GM19395 (cell line): Measurements from ENCODE around the gene TMEM94.

ENCODE experiments used
- ATAC-seq: cut with Tn5 transposase; IDR thresholded peaks from one replicate; pipeline ENCODE4 v1.9.1; 2021; ENCODE audit warnings: mild to moderate bottlenecking, moderate library complexity; ENCODE audit not compliant: unreplicated experiment

The TMEM94 gene

DNA sequence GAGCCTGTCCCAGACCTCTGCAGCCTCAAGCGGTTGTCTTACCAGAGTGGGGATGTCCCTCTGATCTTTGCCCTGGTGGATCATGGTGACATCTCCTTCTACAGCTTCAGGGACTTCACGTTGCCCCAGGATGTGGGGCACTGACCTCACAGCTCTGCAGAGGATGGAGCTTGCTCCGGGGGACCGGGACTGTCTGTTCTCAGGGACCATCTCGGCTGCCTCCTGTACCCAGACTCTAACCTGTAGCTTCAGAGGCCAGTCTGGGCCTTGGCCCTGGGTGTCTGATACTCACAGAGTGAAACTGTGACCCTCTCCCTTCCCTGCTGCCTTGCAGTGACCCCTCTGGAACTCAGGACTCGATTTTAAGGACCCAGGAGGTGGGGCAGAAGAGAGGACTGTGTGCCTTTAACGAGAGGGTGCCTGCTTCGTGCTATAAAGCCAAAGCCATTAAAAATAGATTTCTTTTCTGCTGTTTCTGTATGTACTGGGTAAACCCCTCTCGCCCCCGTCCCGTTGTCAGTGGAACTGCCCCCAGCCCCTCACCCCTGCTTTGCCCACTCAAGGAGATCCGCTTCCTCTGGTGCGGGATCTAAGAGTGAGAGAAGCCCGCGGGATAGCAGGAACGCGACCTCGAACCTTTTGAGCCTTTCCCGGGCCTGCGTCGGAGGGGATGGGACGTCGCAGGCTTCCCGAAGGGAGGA, 68.0 kb downstream of the TMEM94 start:
- no peak for ATAC-seq

- peak; percentile 81 for ATAC-seq
Observed at GRCh38 chr17:75524970-75525805, 68.8 kb downstream of the TMEM94 start, which contains the start of gene LLGL2. Gene LLGL2 (plus strand): TSS chr17:75525697. CDS start chr17:75543427, 17,730 bp downstream.

- peak; percentile 23 for ATAC-seq
Observed at GRCh38 chr17:75525806-75526554, 69.5 kb downstream of the TMEM94 start.

DNA sequence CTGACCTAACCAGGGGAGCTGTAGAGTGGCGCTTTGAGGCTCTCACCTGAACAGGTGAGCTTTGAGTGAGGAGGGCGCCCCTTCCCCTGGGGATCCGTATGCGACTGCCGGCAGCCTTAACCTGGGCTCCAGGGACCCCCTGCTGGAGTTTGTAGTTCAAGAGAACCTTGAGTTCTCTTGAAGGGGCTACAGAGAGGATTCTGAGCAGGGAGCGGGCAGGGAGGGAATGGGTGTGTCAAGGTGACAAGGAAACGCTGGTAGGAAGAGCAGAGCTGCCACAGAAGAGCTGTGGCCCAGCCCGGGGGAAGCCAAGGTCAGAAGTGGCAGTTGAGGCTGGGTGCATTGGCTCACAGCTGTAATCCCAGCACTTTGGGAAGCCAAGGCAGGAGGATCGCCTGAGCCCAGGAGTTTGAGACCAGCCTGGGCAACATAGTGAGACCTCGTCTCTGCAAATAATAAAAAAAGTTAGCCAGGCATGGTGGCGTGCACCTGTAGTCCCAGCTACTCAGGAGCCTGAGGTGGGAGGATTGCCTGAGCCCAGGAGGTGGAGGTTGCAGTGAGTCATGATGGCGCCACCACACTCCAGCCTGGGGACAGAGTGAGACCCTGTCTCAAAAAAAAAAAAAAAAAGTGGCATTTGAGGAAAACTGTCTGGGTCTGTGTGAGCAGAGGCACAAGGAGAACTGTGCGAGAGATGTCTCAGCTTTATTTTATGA, 70.3 kb downstream of the TMEM94 start:
- no peak for ATAC-seq

DNA sequence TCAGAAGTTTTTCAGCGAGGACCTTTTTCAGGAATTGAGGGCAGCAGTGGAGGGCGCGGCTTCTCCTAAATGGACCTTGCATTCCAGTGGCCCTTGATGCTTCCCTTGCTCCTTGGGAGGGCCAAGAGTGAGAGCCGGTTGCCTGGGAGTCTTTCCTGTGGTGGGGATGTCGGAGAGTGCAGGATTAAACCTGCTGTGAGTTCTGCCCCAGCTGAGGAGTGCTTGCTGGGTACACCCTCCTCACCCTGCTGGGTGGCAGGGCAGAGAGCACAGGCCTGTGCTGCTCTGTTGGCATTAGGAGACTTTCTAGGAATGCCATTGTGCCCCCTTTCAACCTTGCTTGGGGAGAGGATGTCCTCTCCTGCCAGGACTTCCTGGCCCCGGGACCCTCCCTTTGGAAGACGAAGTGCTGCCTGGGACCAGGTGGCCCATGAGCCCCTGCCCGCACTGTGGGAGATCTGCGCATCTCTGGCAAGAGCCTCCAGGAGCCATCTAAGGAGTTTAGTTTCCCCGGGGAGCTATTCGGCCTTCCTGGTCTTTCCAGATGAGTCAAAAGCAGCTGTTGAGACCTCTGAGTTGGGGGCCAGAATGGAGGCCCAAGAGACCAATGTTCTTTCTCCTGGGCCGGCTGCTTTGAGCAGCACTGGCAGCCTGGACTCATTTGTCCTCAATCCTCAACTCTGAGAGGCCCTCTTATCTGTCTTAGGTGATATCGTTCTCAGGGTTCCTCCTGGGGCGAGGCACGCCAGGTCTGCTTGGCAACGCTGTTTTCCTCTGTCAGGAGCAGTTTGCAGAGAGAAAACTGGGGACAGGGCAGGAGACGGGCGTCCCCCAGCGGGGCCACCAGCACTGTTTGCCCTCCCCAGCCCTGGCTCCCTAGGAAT, 74.6 kb downstream of the TMEM94 start:
- no peak for ATAC-seq

- ATAC-seq, result no peak
Observed at GRCh38 chr17:75531721-75532072, 75.3 kb downstream of the TMEM94 start.

- ATAC-seq, result no peak
Observed at GRCh38 chr17:75535119-75535537, 78.7 kb downstream of the TMEM94 start.

DNA sequence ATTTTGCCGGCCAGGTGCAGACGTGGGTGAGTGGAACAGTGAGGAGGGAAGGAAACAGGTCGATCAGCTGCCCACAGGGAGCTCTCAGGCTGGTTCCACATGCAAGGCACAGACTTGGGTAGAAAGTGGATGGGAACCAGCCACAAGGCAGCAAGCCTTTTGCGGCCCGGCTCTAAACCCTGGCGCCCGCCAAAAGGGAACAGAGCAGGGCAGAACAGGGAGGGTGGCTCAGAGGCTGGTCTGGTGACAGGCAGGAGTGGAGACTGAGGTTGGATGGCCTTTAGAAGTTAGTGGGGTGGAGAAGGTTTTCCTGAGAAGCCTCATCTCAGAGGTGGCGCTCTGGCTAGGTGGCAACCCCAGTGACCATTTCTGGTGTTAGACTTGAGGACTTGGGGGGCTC, 79.4 kb downstream of the TMEM94 start:
- ATAC-seq, result no peak

DNA sequence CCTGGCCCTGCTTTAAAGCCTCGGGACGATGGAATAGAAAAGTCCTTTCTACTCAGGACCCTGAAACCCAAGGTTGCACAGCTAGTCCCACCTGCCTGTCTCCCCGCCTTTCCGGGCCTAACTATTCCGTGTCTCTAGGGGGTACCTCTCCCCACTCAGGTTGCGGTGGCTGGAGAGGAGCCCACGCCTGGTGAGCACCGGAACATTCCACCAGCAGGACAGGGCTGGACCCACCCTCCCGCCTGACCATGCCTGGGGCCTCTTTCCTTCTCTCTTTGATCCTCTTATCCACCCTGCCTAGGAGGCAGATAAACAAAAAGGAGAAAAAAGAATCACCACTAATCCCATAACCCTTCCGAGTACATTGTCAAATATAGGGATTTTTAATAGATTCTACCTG, 79.9 kb downstream of the TMEM94 start:
- ATAC-seq, result no peak

GRCh38 chr17:75539967-75540729, 83.7 kb downstream of the TMEM94 start:
- ATAC-seq, result no peak

DNA sequence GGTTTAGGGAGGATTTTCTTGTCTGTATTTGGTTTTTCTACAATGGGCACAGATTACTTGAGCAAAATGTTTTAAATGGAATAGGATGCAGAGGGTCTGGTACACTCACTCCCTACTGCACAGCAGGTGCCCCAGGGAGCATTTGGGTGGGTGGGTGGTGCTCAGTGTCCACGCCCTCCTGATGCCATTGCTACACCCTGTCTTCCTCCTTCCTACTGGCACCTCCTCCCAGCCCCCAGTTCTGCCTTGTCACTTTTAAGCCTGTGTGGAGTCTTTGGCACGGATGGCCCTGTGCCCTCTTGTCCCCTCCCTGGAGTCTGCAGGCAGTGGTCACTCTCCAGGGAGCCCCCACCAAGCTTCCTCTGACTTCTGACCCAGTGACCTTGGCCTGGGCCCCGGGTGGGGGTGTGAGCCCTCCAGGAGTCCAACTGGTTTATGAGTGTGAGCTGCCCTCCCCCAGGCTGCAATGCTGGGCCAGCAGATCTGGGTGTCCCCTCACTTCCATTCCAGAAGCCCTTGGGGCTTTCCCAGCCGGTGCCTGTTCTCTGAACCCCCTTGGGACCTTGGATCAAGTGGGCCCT, 84.6 kb downstream of the TMEM94 start:
- no peak for ATAC-seq

GRCh38 chr17:75542229-75542628, 85.8 kb downstream of the TMEM94 start:
- no peak for ATAC-seq

- no peak for ATAC-seq
Observed at GRCh38 chr17:75542728-75543336, 86.4 kb downstream of the TMEM94 start.

DNA sequence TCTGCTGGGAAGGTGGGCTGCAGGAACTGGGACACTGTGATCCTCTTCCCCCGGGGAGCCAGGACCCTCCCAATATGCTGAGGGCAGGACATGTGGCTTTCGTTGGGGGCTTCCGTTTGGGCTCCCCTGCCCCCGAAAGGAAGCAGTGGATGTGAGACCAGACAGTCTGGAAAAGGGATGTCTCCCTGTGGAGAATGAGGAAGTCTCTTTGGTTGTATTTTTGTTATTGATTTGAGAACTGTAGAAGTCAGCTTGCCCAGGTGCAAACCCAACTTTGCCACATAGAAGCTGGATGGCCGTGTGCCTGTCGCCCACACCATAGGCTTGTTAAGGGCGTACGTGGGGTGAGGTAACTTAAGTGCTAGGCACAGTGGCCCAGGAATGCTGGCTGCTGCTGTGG, 87.8 kb downstream of the TMEM94 start:
- ATAC-seq, result no peak

DNA sequence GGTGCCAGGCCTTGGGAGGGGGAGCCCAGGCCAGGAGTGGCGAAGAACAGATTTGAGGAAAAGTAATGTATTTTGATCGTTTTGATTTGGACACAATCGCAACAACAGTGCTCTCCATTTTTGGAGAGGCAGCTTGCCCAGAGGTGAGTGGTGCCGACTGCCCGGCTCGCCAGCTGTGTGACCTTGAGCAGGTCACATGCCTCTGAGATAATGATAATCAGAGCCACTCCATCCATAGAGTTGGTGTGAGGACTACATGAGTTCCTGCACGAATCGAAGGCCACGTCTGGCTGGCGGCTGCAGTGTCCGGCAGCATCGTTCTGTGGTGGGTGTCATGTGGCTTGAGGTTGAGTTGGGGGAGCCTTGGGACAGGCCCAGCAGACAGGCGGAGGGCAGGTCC, 89.7 kb downstream of the TMEM94 start:
- ATAC-seq, result no peak

- ATAC-seq, result no peak
Observed at GRCh38 chr17:75547091-75547490, 90.7 kb downstream of the TMEM94 start.

DNA sequence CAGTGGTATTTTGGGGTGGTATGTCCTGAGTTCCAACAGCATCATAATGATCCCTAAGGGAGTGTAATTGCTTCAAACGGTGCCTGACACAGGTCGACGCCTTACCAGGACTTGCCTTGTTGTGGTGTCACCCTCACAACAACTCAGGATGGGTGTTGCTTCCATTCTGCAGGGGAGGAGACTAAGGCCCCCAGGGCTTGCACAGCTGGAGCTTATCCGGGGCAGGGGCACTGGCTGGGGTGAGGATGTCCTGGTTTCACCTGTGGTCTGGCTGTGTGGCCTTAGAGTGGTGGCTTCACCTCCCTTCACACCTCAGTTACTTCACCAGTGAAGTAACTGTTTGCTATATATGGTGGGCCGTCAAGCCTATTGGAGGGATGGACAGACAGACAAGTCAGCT, 92.4 kb downstream of the TMEM94 start:
- ATAC-seq, result no peak
